GM19395 (cell line): Measurements from ENCODE around the gene CILP2.

ENCODE experiments used
- ATAC-seq: cut with Tn5 transposase; IDR thresholded peaks from one replicate; pipeline ENCODE4 v1.9.1; 2021; ENCODE audit warnings: mild to moderate bottlenecking, moderate library complexity; ENCODE audit not compliant: unreplicated experiment

Gene CILP2

DNA sequence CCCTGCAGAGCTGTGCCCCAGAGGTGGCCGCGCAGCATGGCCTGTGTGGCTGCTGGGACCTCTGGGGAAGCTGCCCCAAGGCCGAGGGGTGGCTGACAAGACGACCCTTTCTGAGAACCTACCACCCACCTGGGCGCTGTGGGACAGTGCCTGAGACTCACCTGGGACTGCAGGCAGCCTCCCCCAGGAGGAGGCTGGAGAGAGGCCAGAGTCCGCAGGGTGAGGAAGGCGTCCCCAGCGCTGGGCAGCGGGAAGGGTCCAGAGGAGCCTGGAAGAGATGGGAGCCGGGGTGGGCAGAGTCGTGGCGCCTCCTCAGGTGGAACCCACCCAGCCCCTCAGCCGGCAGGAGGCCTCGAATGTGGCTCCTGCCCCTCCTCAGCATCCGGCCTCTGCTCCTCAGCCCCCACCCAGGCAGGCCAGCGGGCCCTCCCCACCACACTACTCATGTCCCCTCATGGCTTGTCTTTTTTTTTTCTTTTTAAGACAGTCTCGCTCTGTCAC is 25.3 kb downstream of the CILP2 start:
- ATAC-seq = no peak

GRCh38 chr19:19566306-19566705 is 28.2 kb downstream of the CILP2 start:
- ATAC-seq = no peak

GRCh38 chr19:19567391-19567790 is 29.3 kb downstream of the CILP2 start:
- ATAC-seq = no peak

- no peak for ATAC-seq
These were observed 31.0 kb downstream of the CILP2 start for GRCh38 chr19:19568802-19569756.

- ATAC-seq = no peak
These were observed 32.5 kb downstream of the CILP2 start for GRCh38 chr19:19570571-19570970.

GRCh38 chr19:19571071-19571786 is 33.2 kb downstream of the CILP2 start:
- ATAC-seq = no peak

DNA sequence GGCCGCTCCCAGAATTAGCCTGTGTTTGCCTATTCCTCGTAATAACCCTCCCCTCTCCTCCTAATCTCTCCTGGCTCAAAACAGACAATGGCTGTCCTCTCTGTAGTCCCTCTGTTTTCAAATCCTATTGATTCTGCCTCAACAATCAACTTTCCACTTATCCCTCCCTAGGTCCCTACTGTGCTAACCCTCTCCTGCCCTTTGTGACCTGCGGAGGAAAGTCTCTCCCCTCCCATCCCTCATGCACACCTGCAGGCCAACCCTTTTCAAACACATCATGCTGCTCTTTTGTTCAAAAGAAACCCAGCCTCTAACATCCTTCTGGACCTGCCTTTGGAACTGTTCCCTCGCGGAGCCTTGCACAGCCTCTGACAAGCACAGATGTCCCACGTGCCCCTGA is 37.3 kb downstream of the CILP2 start:
- no peak for ATAC-seq

- ATAC-seq = no peak
These were observed 40.2 kb downstream of the CILP2 start for GRCh38 chr19:19578252-19578651.

DNA sequence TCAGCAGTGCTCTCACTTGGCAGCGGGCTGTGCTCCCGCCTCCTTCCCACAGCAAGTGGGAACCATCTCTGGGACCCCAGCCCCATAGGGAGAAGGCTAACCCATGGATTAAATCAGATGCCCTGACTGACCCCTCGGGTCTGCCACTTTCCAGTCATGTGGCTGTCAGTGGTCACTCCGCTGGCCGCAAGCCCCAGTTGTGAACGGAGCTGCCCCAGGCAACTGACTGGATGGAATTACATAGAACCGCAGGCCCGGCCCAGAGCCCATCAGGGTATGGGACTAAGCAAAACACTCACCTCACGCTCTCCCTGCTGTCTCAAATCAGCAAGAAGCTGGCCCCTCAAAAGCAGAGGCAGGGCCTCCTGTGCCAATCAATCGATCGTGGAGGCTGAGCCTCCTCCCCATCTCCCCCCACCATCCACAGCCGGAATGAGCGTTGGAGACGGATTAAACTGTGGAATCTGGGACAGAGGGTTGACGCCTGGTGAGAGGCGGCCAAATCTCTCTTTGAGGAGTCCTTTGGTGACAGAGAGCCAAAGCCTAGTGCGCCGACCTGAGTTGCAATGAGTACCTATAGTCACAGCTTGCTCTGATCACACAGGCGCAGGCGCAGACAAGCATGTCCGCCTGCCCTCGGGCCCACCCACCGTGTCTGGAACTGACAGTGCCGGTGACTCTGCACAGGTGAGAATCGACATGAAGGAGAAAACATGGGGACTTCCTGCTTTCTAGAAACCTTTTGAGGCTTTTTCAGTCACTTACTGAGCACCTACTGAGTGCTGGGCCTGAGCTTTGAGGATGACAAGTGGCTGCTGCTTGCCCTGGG is 41.7 kb downstream of the CILP2 start:
- ATAC-seq = no peak

DNA sequence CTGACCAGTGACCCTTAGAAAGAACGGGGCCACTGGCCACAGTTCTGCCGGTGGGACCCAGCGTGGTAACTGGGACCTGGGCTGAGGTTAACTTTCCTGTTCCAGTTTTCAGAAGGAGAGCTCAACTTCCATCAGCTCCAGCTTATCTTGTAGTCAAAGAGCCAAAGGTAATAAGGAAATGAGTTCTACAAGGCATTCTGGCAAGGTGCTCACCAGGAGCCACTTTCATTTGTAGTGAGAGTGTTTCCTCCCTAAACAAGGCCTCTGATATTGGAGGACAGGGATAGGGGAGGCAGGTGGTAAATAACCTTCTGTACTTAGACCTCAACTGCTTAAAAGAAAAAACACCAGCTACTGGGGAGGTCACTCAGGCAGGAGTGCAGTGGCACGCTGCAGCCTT is 42.4 kb downstream of the CILP2 start:
- ATAC-seq = no peak

GRCh38 chr19:19581391-19581790 is 43.3 kb downstream of the CILP2 start:
- ATAC-seq = no peak

DNA sequence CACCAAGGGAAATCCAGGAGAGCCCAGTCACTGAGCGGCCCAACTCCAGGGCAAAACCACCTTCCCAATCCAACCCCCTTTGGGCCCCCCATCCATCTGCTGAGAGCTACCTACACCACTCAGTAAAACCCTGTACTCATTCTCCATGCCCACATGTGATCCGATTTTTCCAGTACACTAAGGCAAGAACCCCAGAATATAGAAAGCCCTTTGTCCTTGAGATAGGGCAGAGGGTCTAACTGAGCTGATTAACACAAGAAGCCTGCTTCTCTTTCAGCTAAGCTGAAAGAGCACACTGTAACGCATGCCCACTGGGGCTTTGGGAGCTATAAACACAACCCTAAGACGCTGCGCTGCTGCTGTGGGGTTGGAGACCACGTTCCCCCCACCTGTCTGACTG is 44.4 kb downstream of the CILP2 start:
- ATAC-seq = no peak

GRCh38 chr19:19584356-19584755 is 46.3 kb downstream of the CILP2 start:
- no peak for ATAC-seq

DNA sequence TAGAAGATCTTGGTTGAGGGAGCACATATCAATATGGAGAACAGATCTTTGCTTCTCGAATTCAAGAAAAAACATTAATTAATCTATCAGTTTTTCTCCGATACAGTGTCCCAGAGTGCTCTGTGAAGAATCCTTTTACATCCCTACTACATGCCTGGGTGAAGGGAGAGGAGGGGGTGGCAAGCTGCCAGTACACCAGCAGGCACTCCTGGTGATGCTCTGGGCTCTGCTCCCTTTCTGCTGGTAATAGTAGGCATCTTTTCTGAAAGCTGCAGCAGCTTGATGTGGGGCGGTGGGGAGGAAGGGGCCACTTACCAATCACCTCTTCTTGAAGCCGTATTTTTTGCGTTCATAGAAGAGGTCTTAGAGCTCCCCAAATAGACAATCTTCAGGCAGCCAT is 49.7 kb downstream of the CILP2 start:
- ATAC-seq = no peak

DNA sequence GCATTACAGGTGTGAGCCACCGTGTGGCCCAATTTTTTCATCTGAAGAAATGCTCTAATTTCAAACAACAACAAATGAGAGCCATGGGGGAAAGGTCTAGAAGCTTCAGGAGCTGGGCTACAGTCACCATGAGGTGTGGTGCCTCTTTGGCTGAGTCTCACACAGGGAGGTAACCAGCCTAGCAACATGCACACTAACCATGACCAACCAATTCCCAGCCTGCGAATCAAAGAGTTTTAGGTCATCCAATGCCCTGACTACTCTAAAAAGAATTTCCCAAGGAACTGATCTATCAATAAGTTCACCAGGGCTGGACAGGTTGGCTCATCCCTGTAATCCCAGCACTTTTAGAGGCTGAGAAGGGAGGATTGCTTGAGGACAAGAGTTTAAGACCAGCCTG is 50.5 kb downstream of the CILP2 start:
- no peak for ATAC-seq

DNA sequence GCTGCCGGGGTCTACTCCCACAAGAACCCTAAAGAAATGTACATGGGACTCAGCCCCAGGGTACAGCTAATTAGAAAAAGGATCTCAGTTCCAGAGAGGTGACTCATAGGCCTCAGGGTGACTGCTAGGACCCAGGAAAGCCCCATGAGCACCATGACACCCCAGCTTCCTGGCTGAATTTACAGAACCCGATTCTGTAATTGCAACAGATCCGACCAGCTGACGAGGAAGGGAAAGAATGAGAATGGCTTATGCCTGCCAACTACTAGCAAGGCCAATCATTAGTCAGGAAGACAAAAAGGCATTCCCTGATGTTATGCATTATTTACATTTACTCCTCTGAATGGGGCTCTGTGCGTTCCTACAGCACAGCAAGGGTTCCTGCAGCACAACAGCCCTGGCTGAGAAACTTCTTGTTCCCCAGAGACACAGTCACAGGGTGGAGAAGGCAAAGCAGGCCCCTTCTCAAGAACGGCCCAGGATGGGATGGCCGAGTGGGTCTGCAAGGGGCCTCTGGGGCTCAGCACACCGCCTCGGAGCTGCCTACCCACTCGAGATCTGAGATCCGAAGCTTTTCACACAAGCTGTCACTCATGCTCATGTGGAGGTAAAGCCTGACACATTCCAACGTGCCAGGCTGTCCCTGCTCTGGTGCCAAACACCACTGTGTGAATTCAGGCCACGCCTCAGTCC is 53.2 kb downstream of the CILP2 start:
- no peak for ATAC-seq

GRCh38 chr19:19592690-19593089 is 54.6 kb downstream of the CILP2 start:
- ATAC-seq = no peak

DNA sequence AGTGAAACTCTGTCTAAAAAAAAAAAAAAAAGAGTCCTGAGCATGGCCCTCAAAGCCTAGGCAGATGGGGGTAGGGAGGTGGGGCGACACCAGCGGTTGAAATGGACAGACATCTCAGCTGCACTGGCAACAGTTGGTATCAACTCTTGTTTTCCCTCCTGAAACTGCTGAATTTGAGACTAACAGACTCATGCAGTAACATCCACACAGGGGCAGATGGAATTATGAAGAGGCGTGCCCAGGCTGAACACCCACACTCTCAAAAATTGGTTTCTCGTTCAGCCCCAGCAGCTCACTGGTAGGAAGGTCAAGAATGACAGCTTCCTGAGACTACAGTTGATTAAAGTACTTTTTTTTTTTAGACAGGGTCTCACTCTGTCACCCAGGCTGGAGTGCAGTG is 56.3 kb downstream of the CILP2 start:
- ATAC-seq = no peak

DNA sequence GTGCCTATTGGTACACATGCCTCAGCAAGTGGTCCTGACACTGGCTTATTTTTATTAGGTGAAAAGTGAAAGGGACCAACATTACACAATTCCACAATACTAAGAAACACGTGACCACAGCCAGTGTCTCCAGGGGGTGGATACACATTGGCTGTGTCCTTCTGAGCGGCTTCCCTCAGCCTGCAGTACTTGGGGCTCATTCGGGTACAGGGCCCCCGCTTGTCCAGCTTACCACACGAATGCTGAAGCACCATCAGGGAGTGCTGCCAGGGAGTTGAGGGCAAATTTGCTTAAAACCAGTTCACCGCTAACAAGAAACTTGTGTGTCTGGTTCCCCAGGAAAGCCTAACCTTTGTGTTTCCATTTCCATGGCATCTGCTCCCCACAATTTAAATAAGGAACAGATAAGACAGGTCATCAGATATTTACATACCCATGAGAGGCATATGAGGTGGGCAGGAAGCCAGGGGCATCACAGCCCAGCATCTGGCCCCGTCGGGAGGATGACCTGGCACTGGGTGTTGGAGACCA is 57.2 kb downstream of the CILP2 start:
- no peak for ATAC-seq
